HepG2 (cell line): Measurements from ENCODE around the gene RPS2. TPM values are rescaled to one million over a fixed set of nuclear protein-coding genes. Genes with fewer than 3 reads are reported as not detected.
A peak's percentile ranks its signal among the peaks of the same experiment; 100 is the strongest.

ENCODE experiments used
- GABPB1 ChIP-seq: IDR thresholded peaks from 2 replicates; pipeline ENCODE4 v1.6.1; 2016; ENCODE audit warnings: mild to moderate bottlenecking, missing genetic modification reagents, moderate library complexity, missing compliant biosample characterization
- GATAD1 ChIP-seq: IDR thresholded peaks from 2 replicates; pipeline ENCODE4 v1.6.1; 2016; ENCODE audit warnings: missing genetic modification reagents, missing compliant biosample characterization
- HMGXB3 ChIP-seq: sonication (generic); formaldehyde crosslinking; IDR thresholded peaks from 2 replicates; pipeline ENCODE4 v1.4.0; 2020; ENCODE audit warnings: missing genetic modification reagents, borderline replicate concordance
- KAT8 ChIP-seq: IDR thresholded peaks from 2 replicates; pipeline ENCODE4 v1.6.1; 2016; ENCODE audit warnings: missing genetic modification reagents, missing compliant biosample characterization
- KDM2A ChIP-seq: sonication (generic); formaldehyde crosslinking; IDR thresholded peaks from 2 replicates; pipeline ENCODE4 v1.4.0; 2020; ENCODE audit warnings: low read depth, missing genetic modification reagents, borderline replicate concordance
- MAFF ChIP-seq: IDR thresholded peaks from 2 replicates; pipeline ENCODE4 v1.6.1; 2011; ENCODE audit warnings: low read depth, low read length, improper control_type of control experiment
- MBD4 ChIP-seq: IDR thresholded peaks from 2 replicates; pipeline ENCODE4 v1.6.1; 2012; ENCODE audit warnings: low read length, inconsistent platforms, borderline replicate concordance
- MLX ChIP-seq: IDR thresholded peaks from 2 replicates; pipeline ENCODE4 v1.6.1; 2016
- NFE2L2 ChIP-seq: fragments of 150-350 bp; IDR thresholded peaks from 2 replicates; pipeline ENCODE4 v1.6.1; 2014; ENCODE audit warnings: low read length
- NFYB ChIP-seq: sonication (generic); formaldehyde crosslinking; IDR thresholded peaks from 2 replicates; pipeline ENCODE4 v1.4.0; 2020; ENCODE audit warnings: missing genetic modification reagents
- NR2F2 ChIP-seq: IDR thresholded peaks from 2 replicates; pipeline ENCODE4 v1.6.1; 2012; ENCODE audit warnings: low read depth, inconsistent platforms, borderline replicate concordance
- PITX1 ChIP-seq: sonication (generic); formaldehyde crosslinking; IDR thresholded peaks from 2 replicates; pipeline ENCODE4 v1.5.1; 2020; ENCODE audit warnings: mild to moderate bottlenecking, missing genetic modification reagents
- RAD21 ChIP-seq: fragments of 450-650 bp; formaldehyde crosslinking; IDR thresholded peaks from 2 replicates; pipeline ENCODE4 v1.5.0; 2020; ENCODE audit warnings: mild to moderate bottlenecking
- SALL1 ChIP-seq: sonication (generic); formaldehyde crosslinking; IDR thresholded peaks from 2 replicates; pipeline ENCODE4 v1.8.0; 2022; ENCODE audit warnings: mild to moderate bottlenecking, missing genetic modification reagents
- SOX5 ChIP-seq: IDR thresholded peaks from 2 replicates; pipeline ENCODE4 v1.6.1; 2016; ENCODE audit warnings: borderline replicate concordance
- TBX2 ChIP-seq: sonication (generic); formaldehyde crosslinking; IDR thresholded peaks from 2 replicates; pipeline ENCODE4 v1.5.0; 2020; ENCODE audit warnings: missing genetic modification reagents, mild to moderate bottlenecking, borderline replicate concordance
- TGIF2 ChIP-seq: IDR thresholded peaks from 2 replicates; pipeline ENCODE4 v1.6.1; 2016; ENCODE audit warnings: control low read depth, missing compliant biosample characterization
- YEATS4 ChIP-seq: sonication (generic); formaldehyde crosslinking; IDR thresholded peaks from 2 replicates; pipeline ENCODE4 v1.4.0; 2020; ENCODE audit warnings: missing genetic modification reagents, borderline replicate concordance
- ZBTB20 ChIP-seq: sonication (generic); formaldehyde crosslinking; IDR thresholded peaks from 2 replicates; pipeline ENCODE4 v1.8.1; 2023; ENCODE audit warnings: missing genetic modification reagents, low read depth, mild to moderate bottlenecking, borderline replicate concordance
- ZEB1 ChIP-seq: IDR thresholded peaks from 2 replicates; pipeline ENCODE4 v1.6.1; 2012; ENCODE audit warnings: mild to moderate bottlenecking, low read depth, inconsistent platforms; ENCODE audit not compliant: insufficient replicate concordance
- ZNF263 ChIP-seq: sonication (generic); formaldehyde crosslinking; IDR thresholded peaks from 2 replicates; pipeline ENCODE4 v1.4.0; 2020; ENCODE audit warnings: missing genetic modification reagents
- ZNF451 ChIP-seq: sonication (generic); formaldehyde crosslinking; IDR thresholded peaks from 2 replicates; pipeline ENCODE4 v1.5.0; 2020; ENCODE audit warnings: mild to moderate bottlenecking, missing genetic modification reagents
- ZNF607 ChIP-seq: sonication (generic); formaldehyde crosslinking; IDR thresholded peaks from 2 replicates; pipeline ENCODE4 v1.5.1; 2020; ENCODE audit warnings: missing genetic modification reagents, mild to moderate bottlenecking, borderline replicate concordance
- ZNF614 ChIP-seq: IDR thresholded peaks from 2 replicates; pipeline ENCODE4 v1.6.1; 2018; ENCODE audit warnings: missing biosample characterization, missing genetic modification reagents, inconsistent platforms, borderline replicate concordance
- polyA plus RNA-seq, 8 experiments: library from polyadenylated mRNA; depleted of rRNA in 3 of 8; stranded (reverse) in 7 of 8; unstranded in 1 of 8; fragments of >200 nt; fragmentation: Illumina TruSeq in 4 of 8; extraction: Trizol in 4 of 8; gene quantifications; 2 replicates each; pipeline versions ENCODE4 v1.2.1 to v1.2.3, GENCODE V29; 2011 to 2016; ENCODE audit warnings: low read depth in 4 of 8, missing spikeins in 1 of 8, mixed read lengths in 1 of 8; ENCODE audit not compliant: insufficient read depth in 1 of 8
- total RNA-seq, 5 experiments: library from RNA; depleted of rRNA; stranded (reverse); fragments of >200 nt; fragmentation: Illumina TruSeq; extraction: Trizol; gene quantifications; 2 replicates each; pipeline ENCODE4 v1.2.3, GENCODE V29; 2016; ENCODE audit warnings: low read depth in 1 of 5
- TF ChIP-seq, protein P1 (sequence below): sonication (generic); formaldehyde crosslinking; IDR thresholded peaks from 2 replicates; pipeline ENCODE4 v1.4.0; 2020; ENCODE audit warnings: missing genetic modification reagents

The RPS2 gene
- total and polyA plus RNA-seq, 2 of the 13 experiments (the other 11 are each of a cell fraction or from before 2014, with no cell fraction given): 1,908 to 4,514 TPM

GRCh38 chr16:1941162-1942046 lies 23.2 kb downstream of the RPS2 start (continued):
- TF ChIP-seq YEATS4 (CRISPR knock-in tag): 0 out of 2 replicates have a peak, but pooled peaks have one; percentile 48
- TF ChIP-seq MAFF: no peak
- TF ChIP-seq ZNF614 (CRISPR knock-in tag): no peak
- TF ChIP-seq RAD21 (CRISPR knock-in tag): peak; percentile 56
- TF ChIP-seq ZNF451 (CRISPR knock-in tag): peak; percentile 57; the same call in 1 of the 2 replicates
- 0 out of 2 replicates have a peak, but pooled peaks have one; percentile 31 for TF ChIP-seq ZNF607 (CRISPR knock-in tag)
- TF ChIP-seq ZEB1: no peak
- TF ChIP-seq NR2F2: no peak
- TF ChIP-seq MLX (CRISPR knock-in tag): no peak
- peak; percentile 51 for TF ChIP-seq NFYB (CRISPR knock-in tag)
- TF ChIP-seq SOX5 (CRISPR knock-in tag): no peak
- no peak for TF ChIP-seq NFE2L2
- no peak for TF ChIP-seq GATAD1
- 0 out of 2 replicates have a peak, but pooled peaks have one; percentile 7 for TF ChIP-seq GABPB1 (CRISPR knock-in tag)
- no peak for TF ChIP-seq PITX1 (CRISPR knock-in tag)
- TF ChIP-seq ZBTB20 (CRISPR knock-in tag): no peak
- TF ChIP-seq TBX2 (CRISPR knock-in tag): peak; percentile 55
- TF ChIP-seq KAT8 (CRISPR knock-in tag): no peak
- no peak for TF ChIP-seq HMGXB3 (CRISPR knock-in tag)
- peak; percentile 49; the same call in 1 of the 2 replicates for TF ChIP-seq TGIF2
- TF ChIP-seq KDM2A (CRISPR knock-in tag): peak; percentile 22; the same call in 1 of the 2 replicates
- peak; percentile 70 for TF ChIP-seq ZNF263
- peak; percentile 43; the same call in 1 of the 2 replicates for TF ChIP-seq SALL1
- no peak for TF ChIP-seq MBD4
- TF ChIP-seq, protein P1, sequence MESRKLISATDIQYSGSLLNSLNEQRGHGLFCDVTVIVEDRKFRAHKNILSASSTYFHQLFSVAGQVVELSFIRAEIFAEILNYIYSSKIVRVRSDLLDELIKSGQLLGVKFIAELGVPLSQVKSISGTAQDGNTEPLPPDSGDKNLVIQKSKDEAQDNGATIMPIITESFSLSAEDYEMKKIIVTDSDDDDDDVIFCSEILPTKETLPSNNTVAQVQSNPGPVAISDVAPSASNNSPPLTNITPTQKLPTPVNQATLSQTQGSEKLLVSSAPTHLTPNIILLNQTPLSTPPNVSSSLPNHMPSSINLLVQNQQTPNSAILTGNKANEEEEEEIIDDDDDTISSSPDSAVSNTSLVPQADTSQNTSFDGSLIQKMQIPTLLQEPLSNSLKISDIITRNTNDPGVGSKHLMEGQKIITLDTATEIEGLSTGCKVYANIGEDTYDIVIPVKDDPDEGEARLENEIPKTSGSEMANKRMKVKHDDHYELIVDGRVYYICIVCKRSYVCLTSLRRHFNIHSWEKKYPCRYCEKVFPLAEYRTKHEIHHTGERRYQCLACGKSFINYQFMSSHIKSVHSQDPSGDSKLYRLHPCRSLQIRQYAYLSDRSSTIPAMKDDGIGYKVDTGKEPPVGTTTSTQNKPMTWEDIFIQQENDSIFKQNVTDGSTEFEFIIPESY (CRISPR knock-in tag): no peak
